Pancreas (tissue), 10 donors: Measurements from ENCODE around the gene CXCR3. TPM values are rescaled to one million over a fixed set of nuclear protein-coding genes. Genes with fewer than 3 reads are reported as not detected.

Experiments
- ATAC-seq, 4 donors: fragments of 200-7000 bp; cut with Tn5 transposase; one replicate each; pipeline versions ENCODE4 v1.8.0 to v1.9.1; 2020; ENCODE audit warnings: mild to moderate bottlenecking in 4 of 4, moderate library complexity in 4 of 4
- DNase-seq, 6 donors: peaks; one replicate each; pipeline ENCODE4 v3.0.0-alpha.2; 2020
- FAIRE-seq: peaks from 2 replicates; lab custom pipeline; 2012; peaks lifted over from hg19 to GRCh38; lab: Jason Lieb, UNC
- H3K27ac ChIP-seq, 4 donors: fragments of 200-600 bp; sonication (generic); 1 replicate in 3 of 4; 2 replicates in 1 of 4; pipeline versions ENCODE4 v1.5.0 to v1.8.0; 2020
- H3K27me3 ChIP-seq, 4 donors: fragments of 200-600 bp; one replicate each; pipeline ENCODE4 v1.8.0; 2021
- H3K36me3 ChIP-seq, 3 donors: fragments of 200-600 bp; sonication (generic) in 1 of 3; one replicate each; pipeline versions ENCODE4 v1.5.0 to v1.8.0; 2020 to 2021
- H3K4me1 ChIP-seq, 3 donors: fragments of 200-600 bp; one replicate each; pipeline ENCODE4 v1.8.0; 2021
- H3K4me3 ChIP-seq, 4 donors: fragments of 200-600 bp; sonication (generic) in 2 of 4; one replicate each; pipeline versions ENCODE4 v1.5.0 to v1.8.0; 2020 to 2021
- H3K9me3 ChIP-seq, 4 donors: fragments of 200-600 bp; one replicate each; pipeline ENCODE4 v1.8.0; 2021
- CTCF ChIP-seq, 4 donors: fragments of 200-600 bp; sonication (generic) in 3 of 4; IDR thresholded peaks; one replicate each; pipeline versions ENCODE4 v1.5.0 to v1.8.0; 2021; ENCODE audit warnings: antibody characterized with exemption in 4 of 4
- WGBS, 2 donors: extraction: QIAGEN DNeasy Blood & Tissue Kit; methylation state at CpG; one replicate each; pipeline ENCODE4 v1.1.7; 2013; 5-methylcytosine and 5-hydroxymethylcytosine counted together
- intact Hi-C, 3 donors: fragments of 100-400 bp; cut with DNase I; formaldehyde crosslinking; loops; one replicate each; pipeline versions ENCODE4 v1.11.1 to v1.14.2; 2022
- polyA plus RNA-seq, 2 donors: library from polyadenylated mRNA; stranded (reverse); fragments of 200-250 nt; gene quantifications; one replicate each; pipeline ENCODE4 v1.2.3, GENCODE V29; 2013
- total RNA-seq, 6 donors: library from RNA; stranded (reverse); fragmentation: NEBNext Ultra II Directional in 4 of 6; extraction: Animal tissue kit (Norgen Biotek cat#: 25700) in 4 of 6; gene quantifications; one replicate each; pipeline versions ENCODE4 v1.2.1 to v1.2.4, GENCODE V29; 2021 to 2023
- donor health status: healthy with polysubstance abuse.
- donor health status: DM: no; HTN: no; CAD: no; lungs with moderate emphysema.
- donor health status: DM: no; HTN: no; CAD: no.
- donor health status: control.
- donor health status: control.
- donor health status: Bipolar disorder and iron deficiency.
- donor health status: DM: yes; HTN: yes; CAD: no.
- donor health status: DM: no; HTN: no; CAD: no.
- donor health status: DM: no; HTN: no; CAD: no.
- donor health status: DM: yes; HTN: yes; CAD: no.

Gene CXCR3
- total and polyA plus RNA-seq, 8 donors: 0.11 to 0.52 (median 0.24) TPM; not detected in 3

- Histone ChIP-seq H3K36me3 (no peaks in the 10 kb centered on the region), H3K27me3 (no peaks in the 10 kb centered on the region), H3K27ac (no peak overlapping the region), H3K4me1 (no peaks in the 10 kb centered on the region), H3K4me3 (no peak overlapping the region), H3K9me3 (no peaks in the 10 kb centered on the region)
- intact Hi-C loops: no loop called here
- no peak for TF ChIP-seq CTCF (IDR thresholded peaks at IDR 0.05)
- DNase-seq (no peak), FAIRE-seq (no peak), ATAC-seq (peak in 1 of 4 donors; percentile 60)
- 49 to 79% methylated on average over 2 of the region's 2 CpGs for WGBS, 2 donors
Observed at GRCh38 chrX:71586929-71587328, 31.4 kb downstream of the CXCR3 start.

GRCh38 chrX:71581210-71581609 lies 37.1 kb downstream of the CXCR3 start:
- no peak for FAIRE-seq
- no peaks in the 10 kb centered on the region for H3K36me3 ChIP-seq
- H3K27ac ChIP-seq: no peak overlapping the region
- no peak for DNase-seq
- H3K27me3 ChIP-seq: no peaks in the 10 kb centered on the region
- no peak for ATAC-seq
- H3K4me3 ChIP-seq: no peak overlapping the region
- no peaks in the 10 kb centered on the region for H3K9me3 ChIP-seq
- no peak for TF ChIP-seq CTCF (IDR thresholded peaks at IDR 0.05)
- intact Hi-C loops: no loop called here
- H3K4me1 ChIP-seq: no peaks in the 10 kb centered on the region
- 50 to 59% methylated on average over 5 of the region's 5 CpGs for WGBS, 2 donors

GRCh38 chrX:71579990-71580380 lies 38.3 kb downstream of the CXCR3 start:
- Histone ChIP-seq H3K9me3 (no peaks in the 10 kb centered on the region), H3K27me3 (no peaks in the 10 kb centered on the region), H3K36me3 (peaks cover 0 to 2% (median 0%) of the 10 kb centered on the region in 3 donors), H3K27ac (no peak overlapping the region), H3K4me1 (no peaks in the 10 kb centered on the region), H3K4me3 (no peak overlapping the region)
- DNase-seq (no peak), FAIRE-seq (no peak), ATAC-seq (no peak)
- intact Hi-C loops: no loop called here
- WGBS, 2 donors: 87 to 89% methylated on average over 7 of the region's 7 CpGs
- TF ChIP-seq CTCF (IDR thresholded peaks at IDR 0.05): no peak

- no peaks in the 10 kb centered on the region for H3K27me3 ChIP-seq
- intact Hi-C loops: no loop called here
- H3K4me1 ChIP-seq: no peaks in the 10 kb centered on the region
- peaks cover 0 to 2% (median 1%) of the 10 kb centered on the region in 3 donors for H3K36me3 ChIP-seq
- ATAC-seq: peak in 1 of 4 donors; percentile 15
- WGBS, 2 donors: 91 to 94% methylated on average over 25 to 26 of the region's 26 CpGs
- no peak for FAIRE-seq
- TF ChIP-seq CTCF (IDR thresholded peaks at IDR 0.05): no peak
- H3K4me3 ChIP-seq: no peak overlapping the region
- H3K27ac ChIP-seq: no peak overlapping the region
- no peaks in the 10 kb centered on the region for H3K9me3 ChIP-seq
- peak in 1 of 6 donors; percentile 54 for DNase-seq
Observed at GRCh38 chrX:71579136-71579989, 38.9 kb downstream of the CXCR3 start.
